A673 (cell line): ENCODE results near the gene USP5. TPM values are rescaled to one million over a fixed set of nuclear protein-coding genes. Genes with fewer than 3 reads are reported as not detected.

Experiments
- BruUV-seq: library from RNA; stranded (reverse); fragments of 400-500 nt; replicated peaks from 2 replicates; lab custom pipeline; 2021; lab: Mats Ljungman, UMichigan
- CTCF ChIA-PET: fragments of 300-600 bp; sonication (Branson Sonifier 250); formaldehyde crosslinking; loops from one replicate; lab custom pipeline; 2022; ENCODE audit warnings: antibody characterized with exemption; lab: Charles Lee
- POLR2A ChIA-PET: fragments of 300-600 bp; sonication (Branson Sonifier 250); formaldehyde crosslinking; loops from one replicate; lab custom pipeline; 2022; ENCODE audit warnings: antibody characterized with exemption; ENCODE audit not compliant: low non-redundant PET; lab: Charles Lee
- DNase-seq: peaks from one replicate; pipeline ENCODE4 v3.0.0-alpha.2; 2015; ENCODE audit warnings: low spot score
- H3K27ac ChIP-seq: fragments of 200-600 bp; sonication (generic); 2 replicates; pipeline ENCODE4 v1.5.1; 2016; ENCODE audit warnings: mixed run types, low read depth, mild to moderate bottlenecking, mixed read lengths, antibody characterized with exemption, low read length; ENCODE audit not compliant: poor library complexity, severe bottlenecking
- H3K27me3 ChIP-seq: fragments of 200-600 bp; sonication (generic); replicated peaks from 2 replicates; pipeline ENCODE4 v1.6.1; 2017; ENCODE audit warnings: mixed run types, low read depth, mild to moderate bottlenecking, mixed read lengths, antibody characterized with exemption, low read length; ENCODE audit not compliant: insufficient read depth, poor library complexity
- H3K36me3 ChIP-seq: fragments of 200-600 bp; sonication (generic); 2 replicates; pipeline ENCODE4 v1.6.1; 2016; ENCODE audit warnings: mixed run types, mild to moderate bottlenecking, mixed read lengths, antibody characterized with exemption, low read length; ENCODE audit not compliant: insufficient read depth, poor library complexity, severe bottlenecking
- H3K4me1 ChIP-seq: fragments of 200-600 bp; sonication (generic); 2 replicates; pipeline ENCODE4 v1.6.1; 2017; ENCODE audit warnings: mixed run types, mild to moderate bottlenecking, mixed read lengths, antibody characterized with exemption, low read length; ENCODE audit not compliant: insufficient read depth, poor library complexity, severe bottlenecking
- H3K4me3 ChIP-seq: fragments of 200-600 bp; sonication (generic); 2 replicates; pipeline ENCODE4 v1.5.1; 2016; ENCODE audit warnings: low read depth, mixed run types, mild to moderate bottlenecking, mixed read lengths, low read length; ENCODE audit not compliant: poor library complexity, severe bottlenecking
- H3K9me3 ChIP-seq: fragments of 200-600 bp; sonication (generic); 2 replicates; pipeline ENCODE4 v1.6.1; 2016; ENCODE audit warnings: mixed run types, low read depth, mild to moderate bottlenecking, mixed read lengths, antibody characterized with exemption, low read length; ENCODE audit not compliant: poor library complexity, severe bottlenecking
- EZH2 ChIP-seq: fragments of 200-600 bp; sonication (generic); IDR thresholded peaks from 2 replicates; pipeline ENCODE4 v1.6.1; 2017; ENCODE audit warnings: borderline replicate concordance, low read depth, mild to moderate bottlenecking, mixed read lengths, antibody characterized with exemption, low read length; ENCODE audit not compliant: poor library complexity, severe bottlenecking
- intact Hi-C: fragments of 100-400 bp; cut with micrococcal nuclease; formaldehyde crosslinking; loops from one replicate; pipeline ENCODE4 v1.10.0; 2022; ENCODE audit not compliant: unreplicated experiment
- total RNA-seq: library from RNA; stranded (reverse); gene quantifications from 2 replicates; pipeline ENCODE4 v1.2.3, GENCODE V29; 2021
- TF ChIP-seq, protein P1 (sequence below): fragments of 300-800, 200-600 bp; sonication (generic); conservative IDR thresholded peaks from 2 replicates; pipeline ENCODE4 v1.5.1; 2017; ENCODE audit warnings: low read depth, mild to moderate bottlenecking, antibody characterized with exemption, low read length, moderate library complexity, mixed read lengths

USP5 gene
- total RNA-seq, 1 experiment from 2014 or later, result 209 TPM

- Histone ChIP-seq H3K4me1 (no peaks in the 10 kb centered on the region), H3K27me3 (no peaks in the 10 kb centered on the region), H3K36me3 (peaks cover 41% of the 10 kb centered on the region), H3K4me3 (no peak overlapping the region), H3K9me3 (no peaks in the 10 kb centered on the region), H3K27ac (no peak overlapping the region)
- POLR2A ChIA-PET, result no interaction called here
- TF ChIP-seq, protein P1, sequence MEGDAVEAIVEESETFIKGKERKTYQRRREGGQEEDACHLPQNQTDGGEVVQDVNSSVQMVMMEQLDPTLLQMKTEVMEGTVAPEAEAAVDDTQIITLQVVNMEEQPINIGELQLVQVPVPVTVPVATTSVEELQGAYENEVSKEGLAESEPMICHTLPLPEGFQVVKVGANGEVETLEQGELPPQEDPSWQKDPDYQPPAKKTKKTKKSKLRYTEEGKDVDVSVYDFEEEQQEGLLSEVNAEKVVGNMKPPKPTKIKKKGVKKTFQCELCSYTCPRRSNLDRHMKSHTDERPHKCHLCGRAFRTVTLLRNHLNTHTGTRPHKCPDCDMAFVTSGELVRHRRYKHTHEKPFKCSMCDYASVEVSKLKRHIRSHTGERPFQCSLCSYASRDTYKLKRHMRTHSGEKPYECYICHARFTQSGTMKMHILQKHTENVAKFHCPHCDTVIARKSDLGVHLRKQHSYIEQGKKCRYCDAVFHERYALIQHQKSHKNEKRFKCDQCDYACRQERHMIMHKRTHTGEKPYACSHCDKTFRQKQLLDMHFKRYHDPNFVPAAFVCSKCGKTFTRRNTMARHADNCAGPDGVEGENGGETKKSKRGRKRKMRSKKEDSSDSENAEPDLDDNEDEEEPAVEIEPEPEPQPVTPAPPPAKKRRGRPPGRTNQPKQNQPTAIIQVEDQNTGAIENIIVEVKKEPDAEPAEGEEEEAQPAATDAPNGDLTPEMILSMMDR, result no peak
- no peak for TF ChIP-seq EZH2
- no peak for DNase-seq
- CTCF ChIA-PET, result interaction anchor here (0.7 kb wide), 1 partner anchor 250 kb away, joined by 4 read pairs; no protein-coding TSS in a partner anchor
- no TSS peak for BruUV-seq
- intact Hi-C loops, result no loop called here
Measured at GRCh38 chr12:6838854-6839253, 13.1 kb upstream of the USP5 start.

DNA sequence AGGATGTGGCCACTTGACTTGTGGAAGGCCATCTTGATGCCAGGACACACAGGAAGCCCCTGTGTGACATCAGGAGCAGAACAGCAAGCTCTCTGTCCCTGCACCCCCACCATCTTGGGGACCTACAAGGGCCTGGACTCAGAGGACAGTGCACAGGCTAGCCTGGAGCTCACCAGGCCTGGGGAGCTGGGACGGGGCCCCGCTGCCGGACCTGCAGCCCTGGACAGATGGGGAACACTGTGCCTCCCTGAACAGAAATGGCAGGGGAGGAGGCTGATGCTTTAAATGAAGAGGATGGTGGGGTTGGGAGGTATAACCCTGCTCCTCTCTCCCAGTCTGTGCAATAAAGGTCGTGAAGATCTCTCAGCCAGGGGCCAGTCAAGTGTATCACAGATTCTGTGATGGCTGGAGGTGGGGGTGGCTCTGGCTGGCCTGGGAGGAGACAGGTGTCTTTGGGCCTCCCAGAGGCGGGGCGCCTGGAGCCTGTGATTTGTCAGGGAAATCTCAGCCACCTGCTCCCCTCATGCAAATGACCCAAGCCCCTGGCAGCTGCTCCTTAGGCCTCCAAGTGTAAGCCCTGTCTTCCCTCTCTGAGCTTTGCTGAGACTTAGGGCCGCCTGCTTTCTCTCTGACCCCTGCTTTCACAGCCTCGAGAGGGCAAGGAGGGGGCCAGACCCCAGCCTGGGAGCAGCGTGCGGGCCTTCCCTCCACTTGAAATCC lies 12.3 kb upstream of the USP5 start:
- ChIA-PET POLR2A (no interaction called here), CTCF (no interaction called here)
- no peak overlapping the region for H3K4me3 ChIP-seq
- peaks cover 40% of the 10 kb centered on the region for H3K36me3 ChIP-seq
- TSS peak; percentile 45 for BruUV-seq
- no peaks in the 10 kb centered on the region for H3K4me1 ChIP-seq
- DNase-seq, result no peak
- no peak for TF ChIP-seq EZH2
- TF ChIP-seq, protein P1, result no peak
- intact Hi-C loops, result no loop called here
- no peak overlapping the region for H3K27ac ChIP-seq
- no peaks in the 10 kb centered on the region for H3K27me3 ChIP-seq
- H3K9me3 ChIP-seq, result no peaks in the 10 kb centered on the region

- TF ChIP-seq, protein P1, result no peak
- no peak for TF ChIP-seq EZH2
- Histone ChIP-seq H3K9me3 (no peaks in the 10 kb centered on the region), H3K4me3 (no peak overlapping the region), H3K27ac (no peak overlapping the region), H3K27me3 (no peaks in the 10 kb centered on the region), H3K4me1 (no peaks in the 10 kb centered on the region), H3K36me3 (peaks cover 43% of the 10 kb centered on the region)
- DNase-seq, result no peak
- CTCF ChIA-PET, result no interaction called here
- POLR2A ChIA-PET, result no interaction called here
- intact Hi-C loops, result no loop called here
- BruUV-seq, result no TSS peak
Measured at GRCh38 chr12:6840330-6840729, 11.6 kb upstream of the USP5 start.
